IgD-negative memory B cell (primary cell): ENCODE results near the gene ECI2. TPM values are rescaled to one million over a fixed set of nuclear protein-coding genes. Genes with fewer than 3 reads are reported as not detected.
"Not testable (repeated sequence)": the region's sequence is repeated elsewhere in the genome, so short reads cannot be mapped to it uniquely, and the experiment has no call there.

Experiments
- H3K27ac Mint-ChIP-seq, 3 donors: one replicate each; pipeline ENCODE4 v1.8.0; 2020 to 2022; ENCODE audit warnings: mild to moderate bottlenecking in 3 of 3, mixed read lengths in 3 of 3, moderate library complexity in 1 of 3
- H3K27me3 Mint-ChIP-seq: one replicate; pipeline ENCODE4 v1.8.0; 2021; ENCODE audit warnings: mixed read lengths
- H3K36me3 Mint-ChIP-seq: one replicate; pipeline ENCODE4 v1.8.0; 2020; ENCODE audit warnings: mild to moderate bottlenecking, mixed read lengths
- H3K4me1 Mint-ChIP-seq, 3 donors: one replicate each; pipeline ENCODE4 v1.8.0; 2020 to 2022; ENCODE audit warnings: mixed read lengths in 3 of 3, mild to moderate bottlenecking in 1 of 3
- H3K4me3 Mint-ChIP-seq, 4 donors: one replicate each; pipeline ENCODE4 v1.8.0; 2020 to 2022; ENCODE audit warnings: mild to moderate bottlenecking in 4 of 4, mixed read lengths in 4 of 4, moderate library complexity in 3 of 4
- H3K9me3 Mint-ChIP-seq, 3 donors: one replicate each; pipeline ENCODE4 v1.8.0; 2020 to 2021; ENCODE audit warnings: mixed read lengths in 3 of 3, mild to moderate bottlenecking in 1 of 3
- polyA plus RNA-seq: library from polyadenylated mRNA; unstranded; fragments of 300-500 nt; fragmentation: Illumina TruSeq; gene quantifications from one replicate; pipeline ENCODE4 v1.2.3, GENCODE V29; 2021

Gene ECI2
- polyA plus RNA-seq, 1 donor from 2014 or later, result 37.0 TPM

GRCh38 chr6:4101298-4101697 lies 34.1 kb downstream of the ECI2 start:
- Mint-ChIP-seq H3K36me3 (peaks cover 1% of the 10 kb centered on the region), H3K9me3 (no peaks in the 10 kb centered on the region), H3K4me3 (no peak overlapping the region), H3K27me3 (peaks cover 2% of the 10 kb centered on the region), H3K4me1 (no peaks in the 10 kb centered on the region), H3K27ac (no peak overlapping the region)

- Mint-ChIP-seq H3K27me3 (peaks cover 2% of the 10 kb centered on the region), H3K4me3 (no peak overlapping the region), H3K9me3 (no peaks in the 10 kb centered on the region), H3K4me1 (no peaks in the 10 kb centered on the region), H3K27ac (no peak overlapping the region), H3K36me3 (peaks cover 1% of the 10 kb centered on the region)
Observed at GRCh38 chr6:4100655-4101054, 34.7 kb downstream of the ECI2 start.

- Mint-ChIP-seq H3K4me3 (no peak overlapping the region), H3K27ac (peak overlapping the region in 1 of 3 donors; percentile 5), H3K9me3 (no peaks in the 10 kb centered on the region), H3K4me1 (no peaks in the 10 kb centered on the region), H3K36me3 (peaks cover 2% of the 10 kb centered on the region), H3K27me3 (peaks cover 3% of the 10 kb centered on the region)
Observed at GRCh38 chr6:4093288-4093687, 42.1 kb downstream of the ECI2 start.

GRCh38 chr6:4091941-4092340 lies 43.4 kb downstream of the ECI2 start:
- H3K36me3 Mint-ChIP-seq, result peaks cover 2% of the 10 kb centered on the region
- no peaks in the 10 kb centered on the region for H3K9me3 Mint-ChIP-seq
- peaks cover 0 to 1% (median 0%) of the 10 kb centered on the region in 3 donors for H3K4me1 Mint-ChIP-seq
- H3K27ac Mint-ChIP-seq, result no peak overlapping the region
- peaks cover 3% of the 10 kb centered on the region for H3K27me3 Mint-ChIP-seq
- H3K4me3 Mint-ChIP-seq, result no peak overlapping the region

GRCh38 chr6:4090043-4090442 lies 45.3 kb downstream of the ECI2 start:
- not testable (repeated sequence) for H3K4me3 Mint-ChIP-seq, H3K27me3 Mint-ChIP-seq, H3K4me1 Mint-ChIP-seq, H3K36me3 Mint-ChIP-seq, H3K9me3 Mint-ChIP-seq, H3K27ac Mint-ChIP-seq

GRCh38 chr6:4088704-4089103 lies 46.7 kb downstream of the ECI2 start:
- H3K4me1 Mint-ChIP-seq, result peaks cover 0 to 3% (median 0%) of the 10 kb centered on the region in 3 donors
- H3K27me3 Mint-ChIP-seq, result peaks cover 2% of the 10 kb centered on the region
- no peak overlapping the region for H3K4me3 Mint-ChIP-seq

GRCh38 chr6:4085332-4085700 lies 50.1 kb downstream of the ECI2 start:
- Mint-ChIP-seq H3K36me3 (peaks cover 2% of the 10 kb centered on the region), H3K4me3 (no peak overlapping the region), H3K4me1 (peaks cover 0 to 3% (median 0%) of the 10 kb centered on the region in 3 donors), H3K27me3 (peaks cover 7% of the 10 kb centered on the region), H3K27ac (no peak overlapping the region), H3K9me3 (peaks cover 0 to 3% (median 0%) of the 10 kb centered on the region in 3 donors)

More at GRCh38 chr6:4088704-4089103, 46.7 kb downstream of the ECI2 start:
- peaks cover 0 to 3% (median 0%) of the 10 kb centered on the region in 3 donors for H3K9me3 Mint-ChIP-seq
- H3K36me3 Mint-ChIP-seq, result peaks cover 2% of the 10 kb centered on the region
- no peak overlapping the region for H3K27ac Mint-ChIP-seq

GRCh38 chr6:4084444-4085331 lies 50.7 kb downstream of the ECI2 start:
- Mint-ChIP-seq H3K36me3 (peaks cover 2% of the 10 kb centered on the region), H3K9me3 (peaks cover 0 to 3% (median 0%) of the 10 kb centered on the region in 3 donors), H3K27ac (no peak overlapping the region), H3K27me3 (peaks cover 7% of the 10 kb centered on the region), H3K4me3 (no peak overlapping the region), H3K4me1 (peaks cover 0 to 3% (median 0%) of the 10 kb centered on the region in 3 donors)

GRCh38 chr6:4078691-4079471 lies 56.5 kb downstream of the ECI2 start, which contains the start of gene FAM217A:
Gene FAM217A (minus strand): TSS chr6:4079137. CDS start chr6:4077414, 1,723 bp downstream.
- Mint-ChIP-seq H3K4me1 (no peaks in the 10 kb centered on the region), H3K36me3 (no peaks in the 10 kb centered on the region), H3K27ac (no peak within 1 kb of the TSS), H3K4me3 (no peak within 1 kb of the TSS), H3K9me3 (no peaks in the 10 kb centered on the region), H3K27me3 (peaks cover 12% of the 10 kb centered on the region)

- Mint-ChIP-seq H3K36me3 (no peaks in the 10 kb centered on the region), H3K9me3 (no peaks in the 10 kb centered on the region), H3K4me3 (no peak overlapping the region), H3K27ac (no peak overlapping the region), H3K27me3 (peaks cover 7% of the 10 kb centered on the region), H3K4me1 (no peaks in the 10 kb centered on the region)
Observed at GRCh38 chr6:4074478-4075235, 60.7 kb downstream of the ECI2 start.

- Mint-ChIP-seq H3K9me3 (no peaks in the 10 kb centered on the region), H3K36me3 (no peaks in the 10 kb centered on the region), H3K27ac (peak overlapping the region in 1 of 3 donors; percentile 31), H3K4me1 (no peaks in the 10 kb centered on the region), H3K27me3 (no peaks in the 10 kb centered on the region), H3K4me3 (no peak overlapping the region)
Observed at GRCh38 chr6:4071330-4071729, 64.0 kb downstream of the ECI2 start.

GRCh38 chr6:4069199-4069598 lies 66.2 kb downstream of the ECI2 start:
- Mint-ChIP-seq H3K9me3 (no peaks in the 10 kb centered on the region), H3K4me3 (no peak overlapping the region), H3K27me3 (no peaks in the 10 kb centered on the region), H3K4me1 (no peaks in the 10 kb centered on the region), H3K27ac (no peak overlapping the region), H3K36me3 (no peaks in the 10 kb centered on the region)

GRCh38 chr6:4067673-4068072 lies 67.7 kb downstream of the ECI2 start:
- Mint-ChIP-seq H3K4me1 (no peaks in the 10 kb centered on the region), H3K4me3 (no peak overlapping the region), H3K27ac (no peak overlapping the region), H3K36me3 (no peaks in the 10 kb centered on the region), H3K27me3 (no peaks in the 10 kb centered on the region), H3K9me3 (no peaks in the 10 kb centered on the region)

- no peaks in the 10 kb centered on the region for H3K36me3 Mint-ChIP-seq
- H3K9me3 Mint-ChIP-seq, result no peaks in the 10 kb centered on the region
- no peaks in the 10 kb centered on the region for H3K27me3 Mint-ChIP-seq
- H3K4me3 Mint-ChIP-seq, result no peak overlapping the region
- peak overlapping the region in 2 of 3 donors; percentile 9 for H3K27ac Mint-ChIP-seq
- no peaks in the 10 kb centered on the region for H3K4me1 Mint-ChIP-seq
Observed at GRCh38 chr6:4066029-4066755, 69.2 kb downstream of the ECI2 start.
